PC-9 (cell line): Measurements from ENCODE around the gene C1orf105.

ENCODE experiments used
- CTCF ChIP-seq: fragments of 200-600 bp; sonication (generic); conservative IDR thresholded peaks from 2 replicates; pipeline ENCODE4 v1.6.1; 2017; ENCODE audit warnings: mixed run types, antibody characterized with exemption, mild to moderate bottlenecking, moderate library complexity
- EZH2 ChIP-seq: fragments of 200-600 bp; sonication (generic); IDR thresholded peaks from 2 replicates; pipeline ENCODE4 v1.8.0; 2017; ENCODE audit warnings: antibody characterized with exemption, low read depth

GRCh38 chr1:172394811-172395210 lies 25.7 kb upstream of the C1orf105 start:
- TF ChIP-seq CTCF (no peak), EZH2 (no peak)
